GM20000 (cell line): ENCODE results near the gene TMEM163.

Source experiments
- DNase-seq: peaks from one replicate; pipeline ENCODE4 v3.0.0; 2012; ENCODE audit warnings: low spot score
- TF ChIP-seq, protein P1 (sequence below): IDR thresholded peaks from 2 replicates; pipeline ENCODE4 v1.5.1; 2012; ENCODE audit warnings: mild to moderate bottlenecking, control low read depth; ENCODE audit errors: extremely low read depth, missing control alignments

The TMEM163 gene

DNA sequence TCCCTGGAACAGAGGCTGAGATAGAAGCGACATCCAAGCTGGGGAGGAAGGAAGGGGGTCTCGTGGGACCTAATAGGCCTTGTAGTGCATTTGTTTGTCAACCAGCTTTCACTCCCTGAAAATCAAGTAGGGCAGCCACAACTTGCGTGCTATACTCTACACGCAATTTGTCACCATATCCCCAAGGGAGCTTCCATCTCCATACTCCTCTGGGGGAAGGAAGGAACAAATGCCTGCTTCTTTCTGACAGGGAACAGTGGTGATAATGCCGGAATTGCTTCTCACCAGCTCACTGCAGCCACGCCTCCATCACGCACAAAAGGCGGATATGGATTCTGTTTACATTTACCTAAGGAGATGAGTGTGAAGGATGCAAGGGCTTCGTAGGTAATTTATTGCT, 213.4 kb downstream of the TMEM163 start:
- DNase-seq = no peak
- TF ChIP-seq, protein P1, sequence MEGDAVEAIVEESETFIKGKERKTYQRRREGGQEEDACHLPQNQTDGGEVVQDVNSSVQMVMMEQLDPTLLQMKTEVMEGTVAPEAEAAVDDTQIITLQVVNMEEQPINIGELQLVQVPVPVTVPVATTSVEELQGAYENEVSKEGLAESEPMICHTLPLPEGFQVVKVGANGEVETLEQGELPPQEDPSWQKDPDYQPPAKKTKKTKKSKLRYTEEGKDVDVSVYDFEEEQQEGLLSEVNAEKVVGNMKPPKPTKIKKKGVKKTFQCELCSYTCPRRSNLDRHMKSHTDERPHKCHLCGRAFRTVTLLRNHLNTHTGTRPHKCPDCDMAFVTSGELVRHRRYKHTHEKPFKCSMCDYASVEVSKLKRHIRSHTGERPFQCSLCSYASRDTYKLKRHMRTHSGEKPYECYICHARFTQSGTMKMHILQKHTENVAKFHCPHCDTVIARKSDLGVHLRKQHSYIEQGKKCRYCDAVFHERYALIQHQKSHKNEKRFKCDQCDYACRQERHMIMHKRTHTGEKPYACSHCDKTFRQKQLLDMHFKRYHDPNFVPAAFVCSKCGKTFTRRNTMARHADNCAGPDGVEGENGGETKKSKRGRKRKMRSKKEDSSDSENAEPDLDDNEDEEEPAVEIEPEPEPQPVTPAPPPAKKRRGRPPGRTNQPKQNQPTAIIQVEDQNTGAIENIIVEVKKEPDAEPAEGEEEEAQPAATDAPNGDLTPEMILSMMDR = no peak

DNA sequence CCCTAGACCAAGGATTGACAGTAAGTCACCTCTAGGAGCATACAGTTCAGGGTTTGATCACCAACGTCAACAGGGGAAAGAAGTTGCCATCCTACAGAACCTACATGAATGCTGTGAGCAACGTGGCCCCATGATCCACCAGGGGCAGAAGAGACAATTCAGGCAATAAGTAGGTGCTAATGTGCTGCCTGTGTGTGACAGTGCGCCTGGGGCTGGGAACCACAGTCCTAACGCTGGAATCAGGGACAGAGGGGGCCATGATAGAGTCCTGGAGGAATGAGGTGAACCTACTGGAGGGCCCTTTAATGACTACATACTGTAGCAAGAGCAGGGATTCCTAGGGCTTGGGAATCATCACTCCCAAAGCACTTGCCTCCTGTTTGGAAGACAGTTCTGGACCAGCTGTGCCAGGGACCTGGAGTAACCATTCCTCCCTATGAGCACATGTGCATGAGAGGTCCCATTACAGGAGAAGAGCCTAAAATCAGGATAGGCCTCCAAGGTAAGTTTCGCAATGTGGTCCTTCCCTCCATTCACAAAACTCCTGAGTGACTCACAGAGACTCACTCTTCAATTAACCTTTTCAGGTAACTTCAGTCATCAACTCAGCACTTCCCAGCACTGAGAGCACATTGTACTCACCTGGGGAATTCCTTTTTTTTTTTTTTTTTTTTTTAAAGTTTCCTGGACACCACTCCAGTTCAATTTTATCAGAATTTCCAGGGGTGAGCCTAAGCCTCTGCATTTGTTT, 214.0 kb downstream of the TMEM163 start:
- TF ChIP-seq, protein P1 = no peak
- DNase-seq = no peak

DNA sequence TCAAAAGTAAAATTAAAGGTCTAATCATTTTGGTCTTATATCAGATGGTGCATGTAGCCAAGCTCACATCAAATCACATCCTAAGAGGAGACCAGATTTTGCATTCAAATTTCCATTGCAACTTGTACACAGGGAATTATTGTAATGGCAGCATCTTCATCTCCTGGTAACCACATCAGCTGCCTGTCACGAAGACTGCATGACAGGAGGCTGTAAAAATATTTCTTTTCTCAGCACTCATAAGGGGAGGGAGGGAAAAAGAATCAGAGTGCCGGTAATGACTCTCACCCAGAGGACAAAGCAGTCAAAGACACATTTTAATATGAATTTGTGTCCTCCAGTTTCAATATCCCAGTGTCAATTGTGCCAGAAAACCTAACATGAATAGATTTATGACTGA, 216.7 kb downstream of the TMEM163 start:
- no peak for DNase-seq
- TF ChIP-seq, protein P1 = no peak

DNA sequence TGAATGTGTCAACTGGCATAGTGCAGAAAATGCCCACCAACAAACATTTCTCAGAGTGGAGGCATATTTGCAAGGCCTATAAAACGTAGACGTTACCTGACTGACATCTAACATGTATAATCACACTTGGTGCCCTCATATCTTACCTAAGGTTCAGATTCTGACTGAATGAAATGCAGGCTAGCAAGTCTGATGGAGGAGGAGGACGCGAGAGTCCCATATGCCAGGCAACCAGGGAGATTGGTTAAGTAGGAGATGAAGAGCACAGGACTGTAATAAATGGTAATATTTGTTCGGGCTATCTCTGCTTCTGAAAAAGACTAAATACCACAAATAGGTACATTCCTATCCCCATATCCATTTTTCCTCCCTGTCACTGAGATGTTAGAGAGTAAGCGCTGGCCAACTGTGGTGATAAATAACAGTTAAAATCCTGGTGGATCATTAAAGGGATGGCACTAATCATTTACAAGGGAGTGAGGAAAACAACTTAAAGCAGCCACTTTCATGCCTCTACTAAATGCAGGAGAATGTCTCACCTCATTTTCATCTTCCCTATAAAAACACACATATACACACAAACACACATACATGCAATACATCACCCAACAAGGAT, 217.2 kb downstream of the TMEM163 start:
- no peak for DNase-seq
- TF ChIP-seq, protein P1 = no peak

DNA sequence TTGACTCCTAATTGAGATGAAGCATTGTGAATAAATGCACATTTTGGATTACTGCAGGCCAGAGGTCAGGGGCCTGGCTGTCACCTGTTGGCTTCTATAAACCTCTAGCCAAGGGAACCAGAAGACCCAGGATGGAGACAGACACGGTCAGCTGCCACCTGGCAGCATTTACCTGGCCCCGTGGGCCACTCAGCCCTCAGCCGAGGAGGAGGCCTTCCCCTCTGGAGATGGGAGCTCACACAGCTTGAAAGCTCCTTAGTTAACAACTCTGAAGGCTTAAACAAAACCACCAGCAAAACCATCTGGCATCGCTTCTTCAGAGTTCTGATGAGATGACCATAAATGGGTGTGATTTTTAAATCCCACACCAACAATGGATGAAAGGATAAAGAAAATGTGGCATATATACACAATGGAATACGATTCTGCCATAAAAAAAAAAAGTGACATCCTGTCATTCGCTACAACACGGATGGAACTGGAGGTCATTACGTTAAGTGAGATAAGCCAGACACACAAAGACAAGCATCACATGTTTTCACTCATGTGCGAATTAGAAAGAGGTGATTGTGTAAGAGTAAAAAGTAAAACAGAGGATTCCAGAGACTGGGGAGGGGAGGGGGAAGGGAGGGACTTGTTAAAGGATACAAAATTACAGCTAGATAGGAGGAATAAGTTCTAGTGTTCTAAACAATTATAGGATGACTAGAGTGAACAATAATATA, 218.4 kb downstream of the TMEM163 start:
- no peak for DNase-seq
- TF ChIP-seq, protein P1 = no peak

DNA sequence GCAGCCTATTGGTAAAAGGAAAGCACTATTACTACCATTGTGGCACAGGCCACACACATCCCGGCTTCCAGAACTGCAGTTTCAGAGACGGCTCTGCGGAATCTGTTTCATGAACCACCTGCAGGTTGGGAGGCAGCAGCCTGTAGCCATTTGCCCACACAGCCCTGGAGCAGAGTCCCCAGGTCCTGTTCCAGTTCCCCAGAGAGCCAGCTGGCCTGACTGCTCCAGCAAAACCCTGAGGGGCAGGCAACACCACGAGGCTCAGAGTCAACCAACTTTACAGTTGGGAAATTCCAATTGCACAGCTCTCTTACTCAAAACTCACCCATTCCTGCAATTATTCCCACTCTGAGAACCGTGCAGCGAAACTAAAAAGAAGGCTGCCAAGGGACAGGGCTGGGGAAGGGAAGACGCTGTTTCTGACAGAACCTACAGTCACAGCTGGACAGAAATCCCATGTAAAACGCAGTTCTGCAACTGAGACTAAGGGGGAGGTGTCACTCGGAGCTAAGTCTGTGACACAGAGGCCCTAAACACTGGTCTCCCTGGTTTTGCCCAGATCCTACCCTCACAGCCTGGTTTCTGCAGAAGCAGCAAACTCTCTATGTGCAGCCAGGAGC, 219.4 kb downstream of the TMEM163 start:
- TF ChIP-seq, protein P1 = no peak
- no peak for DNase-seq
